Astrocyte (in vitro differentiated cells and primary cell): ENCODE measurements around the gene GAL3ST1. TPM values are rescaled to one million over a fixed set of nuclear protein-coding genes. Genes with fewer than 3 reads are reported as not detected.
"Not testable (repeated sequence)": the region's sequence is repeated elsewhere in the genome, so short reads cannot be mapped to it uniquely, and the experiment has no call there.

Experiments used
- DNase-seq: peaks from one replicate; pipeline ENCODE4 v3.0.0-alpha.2; 2010; ENCODE audit warnings: low read depth
- FAIRE-seq: peaks from 2 replicates; lab custom pipeline; 2011; peaks lifted over from hg19 to GRCh38; lab: Jason Lieb, UNC
- H2AFZ ChIP-seq: 2 replicates; pipeline ENCODE4 v1.6.0; 2012; ENCODE audit warnings: low read depth, low read length, inconsistent platforms
- H3K27ac ChIP-seq: 2 replicates; pipeline ENCODE4 v1.5.1; 2011; ENCODE audit warnings: low read depth, low read length, inconsistent platforms
- H3K27me3 ChIP-seq: 2 replicates; pipeline ENCODE4 v1.6.0; 2011; ENCODE audit warnings: low read length, inconsistent platforms; ENCODE audit not compliant: insufficient read depth
- H3K36me3 ChIP-seq: 2 replicates; pipeline ENCODE4 v1.5.1; 2011; ENCODE audit warnings: low read length, inconsistent platforms; ENCODE audit not compliant: insufficient read depth
- H3K4me1 ChIP-seq: 2 replicates; pipeline ENCODE4 v1.5.1; 2011; ENCODE audit warnings: low read length, inconsistent platforms; ENCODE audit not compliant: insufficient read depth
- H3K4me2 ChIP-seq: 2 replicates; pipeline ENCODE4 v1.6.0; 2012; ENCODE audit warnings: low read length, inconsistent platforms
- H3K4me3 ChIP-seq: 2 replicates; pipeline ENCODE4 v1.5.1; 2011; ENCODE audit warnings: low read depth, mild to moderate bottlenecking, low read length, inconsistent platforms; ENCODE audit not compliant: insufficient read depth
- H3K79me2 ChIP-seq: 2 replicates; pipeline ENCODE4 v1.6.0; 2012; ENCODE audit warnings: mild to moderate bottlenecking, low read length, inconsistent platforms; ENCODE audit not compliant: insufficient read depth
- H3K9ac ChIP-seq: 2 replicates; pipeline ENCODE4 v1.6.0; 2012; ENCODE audit warnings: mild to moderate bottlenecking, low read length, inconsistent platforms
- H3K9me3 ChIP-seq: 2 replicates; pipeline ENCODE4 v1.5.1; 2012; ENCODE audit warnings: low read depth, mild to moderate bottlenecking, low read length, inconsistent platforms; ENCODE audit not compliant: insufficient read depth
- H4K20me1 ChIP-seq: 2 replicates; pipeline ENCODE4 v1.6.0; 2012; ENCODE audit warnings: low read length, inconsistent platforms; ENCODE audit not compliant: insufficient read depth
- H3K27ac Mint-ChIP-seq: one replicate; pipeline ENCODE4 v1.8.0; 2021; ENCODE audit warnings: mild to moderate bottlenecking, mixed read lengths; ENCODE audit not compliant: unreplicated experiment
- H3K27me3 Mint-ChIP-seq: one replicate; pipeline ENCODE4 v1.8.0; 2021; ENCODE audit warnings: low read depth, mixed read lengths; ENCODE audit not compliant: unreplicated experiment
- H3K36me3 Mint-ChIP-seq: one replicate; pipeline ENCODE4 v1.8.0; 2021; ENCODE audit warnings: low read depth, mixed read lengths; ENCODE audit not compliant: unreplicated experiment
- H3K4me1 Mint-ChIP-seq: one replicate; pipeline ENCODE4 v1.8.0; 2021; ENCODE audit warnings: low read depth, mixed read lengths; ENCODE audit not compliant: unreplicated experiment
- H3K4me3 Mint-ChIP-seq: one replicate; pipeline ENCODE4 v1.8.0; 2021; ENCODE audit warnings: mild to moderate bottlenecking, moderate library complexity, mixed read lengths; ENCODE audit not compliant: unreplicated experiment
- H3K9me3 Mint-ChIP-seq: one replicate; pipeline ENCODE4 v1.8.0; 2021; ENCODE audit warnings: mild to moderate bottlenecking, mixed read lengths; ENCODE audit not compliant: unreplicated experiment
- EZH2 ChIP-seq: IDR thresholded peaks from 2 replicates; pipeline ENCODE4 v1.6.1; 2012; ENCODE audit warnings: mild to moderate bottlenecking, low read length, inconsistent platforms; ENCODE audit not compliant: insufficient read depth
- total RNA-seq: library from RNA; stranded (reverse); gene quantifications from 2 replicates; pipeline ENCODE4 v1.2.1, GENCODE V29; 2021
- TF ChIP-seq, protein P1 (sequence below): IDR thresholded peaks from 2 replicates; pipeline ENCODE4 v1.5.1; 2011; ENCODE audit warnings: low read depth, mild to moderate bottlenecking, inconsistent platforms, low read length, moderate library complexity; ENCODE audit not compliant: insufficient read depth

The GAL3ST1 gene
- total RNA-seq, 1 donor from 2014 or later: 3.4 TPM

- TF ChIP-seq, protein P1, sequence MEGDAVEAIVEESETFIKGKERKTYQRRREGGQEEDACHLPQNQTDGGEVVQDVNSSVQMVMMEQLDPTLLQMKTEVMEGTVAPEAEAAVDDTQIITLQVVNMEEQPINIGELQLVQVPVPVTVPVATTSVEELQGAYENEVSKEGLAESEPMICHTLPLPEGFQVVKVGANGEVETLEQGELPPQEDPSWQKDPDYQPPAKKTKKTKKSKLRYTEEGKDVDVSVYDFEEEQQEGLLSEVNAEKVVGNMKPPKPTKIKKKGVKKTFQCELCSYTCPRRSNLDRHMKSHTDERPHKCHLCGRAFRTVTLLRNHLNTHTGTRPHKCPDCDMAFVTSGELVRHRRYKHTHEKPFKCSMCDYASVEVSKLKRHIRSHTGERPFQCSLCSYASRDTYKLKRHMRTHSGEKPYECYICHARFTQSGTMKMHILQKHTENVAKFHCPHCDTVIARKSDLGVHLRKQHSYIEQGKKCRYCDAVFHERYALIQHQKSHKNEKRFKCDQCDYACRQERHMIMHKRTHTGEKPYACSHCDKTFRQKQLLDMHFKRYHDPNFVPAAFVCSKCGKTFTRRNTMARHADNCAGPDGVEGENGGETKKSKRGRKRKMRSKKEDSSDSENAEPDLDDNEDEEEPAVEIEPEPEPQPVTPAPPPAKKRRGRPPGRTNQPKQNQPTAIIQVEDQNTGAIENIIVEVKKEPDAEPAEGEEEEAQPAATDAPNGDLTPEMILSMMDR: no peak
- TF ChIP-seq EZH2: no peak
- no peak overlapping the region for H3K4me3 Mint-ChIP-seq
- DNase-seq (no peak), FAIRE-seq (no peak)
- H3K4me1 ChIP-seq: no peaks in the 10 kb centered on the region
- H3K27me3 ChIP-seq: no peaks in the 10 kb centered on the region
- H3K4me1 Mint-ChIP-seq: no peaks in the 10 kb centered on the region
- no peaks in the 10 kb centered on the region for H3K9me3 Mint-ChIP-seq
- no peaks in the 10 kb centered on the region for H3K36me3 Mint-ChIP-seq
- no peak overlapping the region for H2AFZ ChIP-seq
- no peaks in the 10 kb centered on the region for H3K36me3 ChIP-seq
- no peak overlapping the region for H3K4me3 ChIP-seq
- peaks cover 1% of the 10 kb centered on the region for H3K27me3 Mint-ChIP-seq
- H3K9ac ChIP-seq: no peak overlapping the region
- no peak overlapping the region for H3K27ac Mint-ChIP-seq
- H3K9me3 ChIP-seq: no peaks in the 10 kb centered on the region
- H3K79me2 ChIP-seq: no peaks in the 10 kb centered on the region
- no peaks in the 10 kb centered on the region for H4K20me1 ChIP-seq
- H3K4me2 ChIP-seq: no peak overlapping the region
- H3K27ac ChIP-seq: no peak overlapping the region
Observed at GRCh38 chr22:30555282-30556210, 18.9 kb downstream of the GAL3ST1 start.

DNA sequence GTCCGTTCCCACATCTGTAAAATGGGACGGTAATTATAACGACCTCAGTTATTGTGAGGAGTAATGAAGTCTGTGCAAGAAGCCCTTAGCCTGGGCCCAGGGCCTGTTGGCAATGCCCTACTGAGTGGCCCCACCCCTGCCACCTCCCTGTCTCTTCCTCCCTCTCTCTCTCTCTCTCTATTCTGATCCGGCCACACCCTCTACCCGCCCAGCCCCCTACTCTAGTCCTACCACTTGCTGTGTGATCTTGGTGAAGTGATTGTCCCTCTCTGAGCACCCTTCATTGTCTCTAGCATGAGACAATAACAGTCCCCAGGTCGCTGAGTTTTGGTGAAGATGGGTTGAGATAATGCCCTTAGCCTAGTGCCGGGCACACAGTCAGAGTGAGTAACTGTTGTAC is 20.5 kb downstream of the GAL3ST1 start:
- H4K20me1 ChIP-seq: no peaks in the 10 kb centered on the region
- peaks cover 6% of the 10 kb centered on the region for H3K27me3 Mint-ChIP-seq
- no peaks in the 10 kb centered on the region for H3K9me3 Mint-ChIP-seq
- H3K4me1 Mint-ChIP-seq: no peaks in the 10 kb centered on the region
- peaks cover 6% of the 10 kb centered on the region for H3K27me3 ChIP-seq
- no peak overlapping the region for H3K4me2 ChIP-seq
- TF ChIP-seq, protein P1: no peak
- TF ChIP-seq EZH2: no peak
- no peak for FAIRE-seq
- H3K36me3 ChIP-seq: no peaks in the 10 kb centered on the region
- no peaks in the 10 kb centered on the region for H3K79me2 ChIP-seq
- no peak overlapping the region for H3K27ac ChIP-seq
- no peak for DNase-seq
- H3K9ac ChIP-seq: no peak overlapping the region
- H3K9me3 ChIP-seq: no peaks in the 10 kb centered on the region
- no peaks in the 10 kb centered on the region for H3K36me3 Mint-ChIP-seq
- H2AFZ ChIP-seq: no peak overlapping the region
- H3K4me3 Mint-ChIP-seq: no peak overlapping the region
- no peaks in the 10 kb centered on the region for H3K4me1 ChIP-seq
- no peak overlapping the region for H3K4me3 ChIP-seq
- H3K27ac Mint-ChIP-seq: no peak overlapping the region

GRCh38 chr22:30552719-30553118 is 21.7 kb downstream of the GAL3ST1 start:
- Histone ChIP-seq H3K36me3 (no peaks in the 10 kb centered on the region), H2AFZ (no peak overlapping the region), H3K27ac (no peak overlapping the region), H4K20me1 (no peaks in the 10 kb centered on the region), H3K4me3 (no peak overlapping the region), H3K9ac (no peak overlapping the region), H3K4me2 (no peak overlapping the region), H3K4me1 (no peaks in the 10 kb centered on the region), H3K79me2 (no peaks in the 10 kb centered on the region), H3K27me3 (peaks cover 6% of the 10 kb centered on the region), H3K9me3 (no peaks in the 10 kb centered on the region)
- Mint-ChIP-seq H3K36me3 (no peaks in the 10 kb centered on the region), H3K27me3 (peaks cover 10% of the 10 kb centered on the region), H3K4me1 (no peaks in the 10 kb centered on the region), H3K9me3 (no peaks in the 10 kb centered on the region), H3K27ac (no peak overlapping the region), H3K4me3 (no peak overlapping the region)
- no peak for TF ChIP-seq EZH2
- TF ChIP-seq, protein P1: no peak
- no peak for FAIRE-seq
- no peak for DNase-seq

GRCh38 chr22:30551813-30552212 is 22.7 kb downstream of the GAL3ST1 start:
- H3K4me1 ChIP-seq, H3K4me2 ChIP-seq, H3K4me3 Mint-ChIP-seq, H3K27me3 ChIP-seq, FAIRE-seq, H3K79me2 ChIP-seq, H3K27ac ChIP-seq, H2AFZ ChIP-seq, H3K4me1 Mint-ChIP-seq, H3K27ac Mint-ChIP-seq, H3K36me3 ChIP-seq, DNase-seq, H3K36me3 Mint-ChIP-seq, H3K9me3 Mint-ChIP-seq, H3K4me3 ChIP-seq, H3K9ac ChIP-seq, H4K20me1 ChIP-seq, H3K9me3 ChIP-seq: not testable (repeated sequence)
- peaks cover 17% of the 10 kb centered on the region for H3K27me3 Mint-ChIP-seq
